Stimulated activated effector memory CD8-positive, alpha-beta T cell treated with anti-CD3 and anti-CD28 coated beads, Interleukin-12 subunit alpha, Interleukin-12 subunit beta, amount 100 ng/mL, for 72 hours (primary cell): Measurements from ENCODE around the gene INHBC.

Source experiments
- ATAC-seq: fragments of 150-1000 bp; cut with Tn5 transposase; 2 replicates; pipeline ENCODE4 v1.10.0; 2021
- DNase-seq, 2 donors: peaks; one replicate each; pipeline ENCODE4 v3.0.0; 2021 to 2022; ENCODE audit warnings: low spot score in 2 of 2
- H3K27ac Mint-ChIP-seq: one replicate; pipeline ENCODE4 v1.8.0; 2022; ENCODE audit warnings: mild to moderate bottlenecking, mixed read lengths
- H3K36me3 Mint-ChIP-seq: one replicate; pipeline ENCODE4 v1.8.0; 2022; ENCODE audit warnings: mild to moderate bottlenecking, mixed read lengths
- H3K4me1 Mint-ChIP-seq: one replicate; pipeline ENCODE4 v1.8.0; 2022; ENCODE audit warnings: mixed read lengths
- H3K4me3 Mint-ChIP-seq: one replicate; pipeline ENCODE4 v1.8.0; 2022; ENCODE audit warnings: mild to moderate bottlenecking, mixed read lengths
- H3K9me3 Mint-ChIP-seq: one replicate; pipeline ENCODE4 v1.8.0; 2022; ENCODE audit warnings: mixed read lengths

Gene INHBC

DNA sequence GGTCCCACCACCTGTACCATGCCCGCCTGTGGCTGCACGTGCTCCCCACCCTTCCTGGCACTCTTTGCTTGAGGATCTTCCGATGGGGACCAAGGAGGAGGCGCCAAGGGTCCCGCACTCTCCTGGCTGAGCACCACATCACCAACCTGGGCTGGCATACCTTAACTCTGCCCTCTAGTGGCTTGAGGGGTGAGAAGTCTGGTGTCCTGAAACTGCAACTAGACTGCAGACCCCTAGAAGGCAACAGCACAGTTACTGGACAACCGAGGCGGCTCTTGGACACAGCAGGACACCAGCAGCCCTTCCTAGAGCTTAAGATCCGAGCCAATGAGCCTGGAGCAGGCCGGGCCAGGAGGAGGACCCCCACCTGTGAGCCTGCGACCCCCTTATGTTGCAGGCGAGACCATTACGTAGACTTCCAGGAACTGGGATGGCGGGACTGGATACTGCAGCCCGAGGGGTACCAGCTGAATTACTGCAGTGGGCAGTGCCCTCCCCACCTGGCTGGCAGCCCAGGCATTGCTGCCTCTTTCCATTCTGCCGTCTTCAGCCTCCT, 21.6 kb downstream of the INHBC start:
- H3K27ac Mint-ChIP-seq = peak overlapping the region; percentile 79

DNA sequence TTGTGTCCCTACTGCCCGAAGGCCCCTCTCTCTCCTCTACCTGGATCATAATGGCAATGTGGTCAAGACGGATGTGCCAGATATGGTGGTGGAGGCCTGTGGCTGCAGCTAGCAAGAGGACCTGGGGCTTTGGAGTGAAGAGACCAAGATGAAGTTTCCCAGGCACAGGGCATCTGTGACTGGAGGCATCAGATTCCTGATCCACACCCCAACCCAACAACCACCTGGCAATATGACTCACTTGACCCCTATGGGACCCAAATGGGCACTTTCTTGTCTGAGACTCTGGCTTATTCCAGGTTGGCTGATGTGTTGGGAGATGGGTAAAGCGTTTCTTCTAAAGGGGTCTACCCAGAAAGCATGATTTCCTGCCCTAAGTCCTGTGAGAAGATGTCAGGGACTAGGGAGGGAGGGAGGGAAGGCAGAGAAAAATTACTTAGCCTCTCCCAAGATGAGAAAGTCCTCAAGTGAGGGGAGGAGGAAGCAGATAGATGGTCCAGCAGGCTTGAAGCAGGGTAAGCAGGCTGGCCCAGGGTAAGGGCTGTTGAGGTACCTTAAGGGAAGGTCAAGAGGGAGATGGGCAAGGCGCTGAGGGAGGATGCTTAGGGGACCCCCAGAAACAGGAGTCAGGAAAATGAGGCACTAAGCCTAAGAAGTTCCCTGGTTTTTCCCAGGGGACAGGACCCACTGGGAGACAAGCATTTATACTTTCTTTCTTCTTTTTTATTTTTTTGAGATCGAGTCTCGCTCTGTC, 22.3 kb downstream of the INHBC start:
- H3K4me1 Mint-ChIP-seq = peaks cover 58% of the 10 kb centered on the region
- no peak overlapping the region for H3K4me3 Mint-ChIP-seq
- DNase-seq (no peak), ATAC-seq (no peak)
- H3K9me3 Mint-ChIP-seq = no peaks in the 10 kb centered on the region
- no peak overlapping the region for H3K27ac Mint-ChIP-seq
- no peaks in the 10 kb centered on the region for H3K36me3 Mint-ChIP-seq

More for the DNA sequence above, 21.6 kb downstream of the INHBC start:
- Mint-ChIP-seq H3K36me3 (no peaks in the 10 kb centered on the region), H3K4me3 (peak overlapping the region; percentile 60), H3K4me1 (peaks cover 53% of the 10 kb centered on the region), H3K9me3 (no peaks in the 10 kb centered on the region)
- DNase-seq (peak in 1 of 2 donors; percentile 70), ATAC-seq (peak; percentile 47)

DNA sequence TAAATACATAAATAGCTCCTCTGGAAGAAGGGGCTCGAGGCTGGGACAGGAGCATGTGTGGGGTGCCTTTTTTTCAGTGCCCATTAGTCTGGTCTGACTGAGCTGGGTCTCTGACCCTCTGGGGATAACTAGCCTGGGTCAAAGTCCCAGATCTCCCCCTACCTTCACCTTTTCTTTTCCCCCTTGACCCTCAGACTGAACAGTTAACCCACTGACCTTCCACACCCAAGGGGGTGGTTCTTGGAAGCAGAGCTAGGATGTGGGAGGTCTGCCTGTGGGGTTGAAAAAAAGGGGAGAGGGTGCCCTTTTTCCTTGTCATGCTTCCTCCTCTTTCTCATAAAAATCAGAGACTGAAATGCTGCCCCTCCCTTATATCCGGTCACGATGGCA, 24.1 kb downstream of the INHBC start:
- ATAC-seq = no peak
- H3K27ac Mint-ChIP-seq = peak overlapping the region; percentile 91

DNA sequence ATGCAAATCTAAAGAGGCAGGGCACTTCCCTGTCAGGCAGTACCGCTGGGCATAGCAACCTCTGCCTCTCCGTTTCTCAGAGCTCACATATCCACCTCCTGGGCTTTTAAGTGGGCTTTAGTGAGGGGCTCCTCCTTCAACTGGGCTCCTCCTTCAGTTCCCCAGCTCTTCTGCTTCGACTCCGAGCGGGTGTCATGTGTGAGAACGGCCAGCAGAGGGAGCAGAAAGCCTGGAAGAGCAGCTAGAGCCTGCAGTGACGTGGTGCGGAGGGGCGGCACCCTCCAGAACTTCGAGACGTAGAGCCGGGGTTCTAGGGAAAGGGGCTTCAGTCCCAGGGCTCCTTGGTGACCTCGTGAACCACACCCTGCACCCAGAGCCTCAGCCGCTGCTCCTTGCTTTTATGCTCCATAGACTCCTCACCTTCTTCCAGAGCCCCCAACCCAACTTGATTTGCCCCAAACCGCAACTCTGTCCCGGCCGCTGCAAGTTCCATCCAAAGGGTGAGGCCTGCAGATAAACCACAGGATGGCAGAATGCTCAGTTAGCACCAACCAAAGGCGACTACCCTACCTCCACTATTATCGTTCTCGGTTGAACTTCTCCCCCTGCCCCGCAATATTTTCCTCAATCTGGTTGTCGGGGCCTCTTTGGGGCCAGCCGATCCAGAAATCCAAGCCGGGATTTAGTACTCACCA, 24.6 kb downstream of the INHBC start:
- peak overlapping the region; percentile 80 for H3K4me3 Mint-ChIP-seq
- DNase-seq (peak; percentile 93 to 97), ATAC-seq (peak; percentile 82)
- H3K9me3 Mint-ChIP-seq = no peaks in the 10 kb centered on the region
- peaks cover 11% of the 10 kb centered on the region for H3K36me3 Mint-ChIP-seq
- H3K27ac Mint-ChIP-seq = peak overlapping the region; percentile 91
- H3K4me1 Mint-ChIP-seq = peaks cover 64% of the 10 kb centered on the region

More for the DNA sequence above, 24.1 kb downstream of the INHBC start:
- Mint-ChIP-seq H3K4me3 (peak overlapping the region; percentile 80), H3K9me3 (no peaks in the 10 kb centered on the region), H3K36me3 (peaks cover 11% of the 10 kb centered on the region), H3K4me1 (peaks cover 59% of the 10 kb centered on the region)
- DNase-seq = no peak

DNA sequence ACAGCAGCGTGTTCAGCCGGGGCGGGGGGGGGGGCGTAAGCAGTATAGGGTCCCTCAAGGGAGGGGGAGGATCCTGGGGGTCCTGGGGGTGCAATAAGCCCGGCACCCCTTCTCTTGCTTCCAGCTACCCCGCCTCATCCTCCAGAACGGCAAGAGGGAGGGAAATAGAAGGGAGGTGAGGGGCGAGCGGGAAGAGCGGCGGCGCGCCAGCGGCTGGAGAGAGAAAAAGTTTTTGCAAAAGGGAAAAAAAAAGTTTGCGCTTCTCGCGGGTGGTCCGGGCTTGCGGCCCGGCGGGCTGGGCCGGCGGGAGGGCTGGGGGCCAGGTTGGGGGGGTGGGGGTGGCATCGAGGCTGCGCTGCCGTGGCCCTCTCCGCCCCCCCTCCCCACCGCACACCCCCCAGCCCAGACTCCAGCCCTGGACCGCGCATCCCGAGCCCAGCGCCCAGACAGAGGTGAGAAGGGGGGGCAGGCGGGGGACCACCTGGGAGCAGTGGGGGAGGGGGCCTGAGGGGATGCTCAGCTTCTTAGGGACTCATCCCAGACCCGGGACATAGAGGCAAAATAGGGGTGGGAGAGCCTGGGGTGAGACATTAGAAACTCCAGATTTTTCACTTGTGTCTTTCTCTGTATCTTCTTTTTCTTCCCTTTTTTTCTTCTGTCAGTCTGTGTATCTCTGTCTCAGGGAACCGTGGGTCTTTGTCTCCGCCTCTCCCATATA, 25.3 kb downstream of the INHBC start, which contains the start of gene GLI1:
TSS of gene GLI1 (plus strand) at position 36 of the 718 bp plus-strand sequence. CDS start 3,907 bp downstream, outside the sequence.
- DNase-seq (no peak), ATAC-seq (no peak)
- Mint-ChIP-seq H3K36me3 (peaks cover 17% of the 10 kb centered on the region), H3K4me1 (peaks cover 70% of the 10 kb centered on the region), H3K27ac (peak within 1 kb of the TSS; percentile 91), H3K9me3 (no peaks in the 10 kb centered on the region), H3K4me3 (peak within 1 kb of the TSS; percentile 80)

DNA sequence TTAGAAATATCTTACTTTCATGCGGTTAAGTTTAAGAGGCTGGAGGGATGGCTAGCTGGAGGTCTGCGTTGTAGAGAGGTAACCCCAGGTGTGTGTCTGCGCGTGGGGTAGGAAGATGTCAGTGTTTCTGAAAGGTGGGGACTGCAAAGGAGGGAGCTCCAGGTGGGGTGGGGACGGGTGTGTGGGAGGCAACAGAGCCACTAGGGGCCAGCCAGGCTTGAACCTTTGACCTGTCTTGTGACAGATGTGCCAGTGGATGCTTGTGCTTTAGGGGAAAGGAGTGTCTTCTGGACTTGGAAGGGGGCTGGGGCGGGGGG, 25.8 kb downstream of the INHBC start:
- H3K4me1 Mint-ChIP-seq = peaks cover 71% of the 10 kb centered on the region
- no peaks in the 10 kb centered on the region for H3K9me3 Mint-ChIP-seq
- peak overlapping the region; percentile 80 for H3K4me3 Mint-ChIP-seq
- H3K27ac Mint-ChIP-seq = no peak overlapping the region
- DNase-seq = no peak
- H3K36me3 Mint-ChIP-seq = peaks cover 20% of the 10 kb centered on the region
- no peak for ATAC-seq

DNA sequence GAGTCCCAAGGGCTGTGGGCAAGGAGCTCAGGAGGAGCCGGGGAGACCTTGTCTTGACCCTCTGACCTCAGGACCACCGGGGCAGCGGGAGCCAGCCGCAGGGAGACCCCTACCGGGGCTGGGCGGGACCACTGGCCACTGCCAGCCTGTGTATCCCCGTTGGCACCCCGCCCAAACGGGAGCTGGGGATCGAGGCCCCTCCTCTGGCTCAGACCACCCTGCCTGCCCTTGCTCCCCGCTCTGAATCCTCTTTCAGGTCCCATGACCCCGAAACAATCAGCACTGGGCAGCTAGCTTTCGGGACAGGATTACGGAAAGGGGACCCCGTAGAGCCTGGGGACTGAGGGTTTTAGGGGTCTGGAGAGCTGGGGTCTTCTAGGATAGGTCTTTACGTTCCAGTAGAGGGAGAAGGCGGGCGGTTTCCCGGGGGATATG, 26.3 kb downstream of the INHBC start:
- ATAC-seq (no peak), DNase-seq (no peak)
- no peaks in the 10 kb centered on the region for H3K9me3 Mint-ChIP-seq
- H3K36me3 Mint-ChIP-seq = peaks cover 22% of the 10 kb centered on the region
- peak overlapping the region; percentile 80 for H3K4me3 Mint-ChIP-seq
- H3K27ac Mint-ChIP-seq = peak overlapping the region; percentile 73
- H3K4me1 Mint-ChIP-seq = peaks cover 67% of the 10 kb centered on the region

DNA sequence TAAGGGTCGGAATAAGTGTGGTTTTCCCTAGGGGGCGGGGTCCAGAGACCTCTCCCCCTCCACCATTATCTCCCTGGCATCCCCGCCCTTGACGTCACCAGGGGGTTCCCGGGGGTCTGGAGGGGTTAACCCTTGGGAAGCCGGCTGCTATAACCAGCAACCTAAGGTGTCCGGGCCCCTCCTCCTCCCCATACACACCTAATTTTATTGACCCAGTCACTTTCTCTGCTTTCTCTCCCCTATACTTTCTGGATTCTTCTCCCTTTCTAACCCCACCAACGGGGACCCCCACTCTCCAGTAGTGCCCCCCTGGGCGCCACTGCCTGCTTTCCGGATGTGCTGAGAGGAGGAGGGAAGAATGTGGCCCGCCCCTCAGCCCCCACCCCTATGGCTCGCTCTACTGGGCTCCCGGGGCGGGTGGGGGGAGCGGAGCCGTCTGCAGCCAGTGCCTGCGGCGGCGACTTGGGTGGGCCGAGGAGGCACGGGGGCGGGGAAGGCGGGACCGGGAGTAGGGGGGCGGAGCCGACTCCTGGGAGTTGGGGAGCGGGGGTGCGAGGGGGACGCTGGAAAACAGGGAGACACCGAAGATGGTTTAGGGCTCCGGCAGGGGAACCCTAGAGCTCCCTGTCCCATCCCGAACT, 26.8 kb downstream of the INHBC start:
- Mint-ChIP-seq H3K36me3 (peaks cover 25% of the 10 kb centered on the region), H3K27ac (peak overlapping the region; percentile 73), H3K4me3 (peak overlapping the region; percentile 80), H3K4me1 (peaks cover 61% of the 10 kb centered on the region), H3K9me3 (no peaks in the 10 kb centered on the region)
- no peak for ATAC-seq
- peak in 1 of 2 donors; percentile 65 for DNase-seq

DNA sequence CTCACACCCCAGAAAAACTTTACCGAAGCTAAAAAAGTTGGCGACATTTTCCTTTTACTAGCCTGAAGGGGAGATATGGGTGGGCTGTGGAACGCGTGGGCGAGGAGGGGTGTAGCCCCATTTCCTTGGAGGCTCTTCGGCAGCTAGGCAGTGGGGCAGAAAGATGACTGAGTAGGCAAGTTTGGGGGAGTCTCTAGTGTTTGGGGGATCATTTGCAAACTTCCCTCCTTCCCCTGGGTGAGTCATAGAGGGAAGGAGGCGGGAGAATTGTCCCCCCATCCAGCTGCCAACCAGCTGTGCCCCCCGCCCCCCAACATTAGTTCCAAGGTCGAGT, 27.3 kb downstream of the INHBC start:
- H3K4me3 Mint-ChIP-seq = peak overlapping the region; percentile 80
- ATAC-seq (no peak), DNase-seq (peak in 1 of 2 donors; percentile 61)
- H3K36me3 Mint-ChIP-seq = peaks cover 25% of the 10 kb centered on the region
- H3K9me3 Mint-ChIP-seq = no peaks in the 10 kb centered on the region
- H3K4me1 Mint-ChIP-seq = peaks cover 59% of the 10 kb centered on the region
- H3K27ac Mint-ChIP-seq = peak overlapping the region; percentile 73

DNA sequence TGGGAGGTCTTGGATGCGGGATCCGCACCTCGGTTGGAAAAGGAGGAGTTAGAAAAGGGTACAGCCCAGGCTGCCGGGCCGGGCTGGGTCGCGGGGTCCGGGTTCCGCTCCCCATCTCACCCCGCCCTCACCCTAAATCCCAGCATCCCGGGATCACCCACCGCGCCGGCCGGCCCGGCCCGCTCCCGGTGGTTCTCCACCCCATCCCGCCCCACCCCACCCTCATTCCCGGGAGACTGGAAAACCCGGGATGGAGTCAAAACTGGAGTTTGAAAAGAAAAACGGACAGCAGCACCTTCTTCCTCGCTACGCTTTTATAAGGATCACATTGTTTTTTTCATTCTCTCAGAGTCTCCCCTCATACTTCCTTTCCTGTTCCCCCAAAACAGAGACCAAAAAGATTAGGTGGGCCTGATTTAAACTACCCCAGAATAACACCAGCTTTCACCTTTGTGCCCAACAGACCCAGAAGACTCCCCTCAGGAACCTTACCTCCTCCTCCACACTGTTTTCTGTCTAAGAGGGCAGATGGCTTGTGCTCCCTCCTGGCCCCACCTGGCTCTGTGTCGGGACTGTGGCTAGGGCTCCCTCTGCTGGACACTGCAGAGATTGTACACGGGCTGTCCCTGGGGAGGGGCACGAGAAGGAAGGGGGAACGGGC, 27.8 kb downstream of the INHBC start:
- DNase-seq (peak; percentile 88 to 96), ATAC-seq (peak; percentile 87)
- Mint-ChIP-seq H3K27ac (peak overlapping the region; percentile 73), H3K9me3 (no peaks in the 10 kb centered on the region), H3K4me3 (peak overlapping the region; percentile 80), H3K36me3 (peaks cover 30% of the 10 kb centered on the region), H3K4me1 (peaks cover 59% of the 10 kb centered on the region)

DNA sequence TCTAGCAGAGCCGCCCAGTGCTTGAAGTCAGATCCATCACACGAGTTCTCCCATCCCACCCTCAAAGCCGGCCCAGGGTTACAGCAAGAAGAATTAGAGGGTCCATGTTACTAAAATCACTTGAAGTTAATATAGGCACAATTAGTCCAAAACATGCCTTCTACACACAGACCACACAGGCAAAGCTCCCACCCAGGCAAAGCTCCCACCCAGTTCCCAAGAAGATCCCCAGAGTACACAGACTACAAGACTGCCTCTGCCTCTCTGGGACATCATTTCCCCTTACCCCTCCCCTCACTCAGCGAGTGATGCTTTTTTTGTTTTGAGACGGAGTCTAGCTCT, 28.3 kb downstream of the INHBC start:
- no peaks in the 10 kb centered on the region for H3K9me3 Mint-ChIP-seq

DNA sequence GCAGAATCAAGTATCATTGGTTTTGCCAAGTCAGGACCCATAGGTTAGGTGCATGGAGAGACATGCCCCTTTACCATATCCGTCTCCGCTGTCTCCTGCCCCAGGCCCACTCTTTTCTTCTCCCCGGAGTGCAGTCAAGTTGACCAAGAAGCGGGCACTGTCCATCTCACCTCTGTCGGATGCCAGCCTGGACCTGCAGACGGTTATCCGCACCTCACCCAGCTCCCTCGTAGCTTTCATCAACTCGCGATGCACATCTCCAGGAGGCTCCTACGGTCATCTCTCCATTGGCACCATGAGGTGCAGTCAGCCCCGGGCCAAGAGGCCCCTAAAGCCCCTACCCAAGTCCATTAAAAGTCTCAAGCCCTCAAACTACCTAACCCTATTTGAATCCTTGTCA, 30.0 kb downstream of the INHBC start:
- Mint-ChIP-seq H3K4me3 (peak overlapping the region; percentile 80), H3K9me3 (no peaks in the 10 kb centered on the region), H3K4me1 (peaks cover 59% of the 10 kb centered on the region), H3K36me3 (peaks cover 52% of the 10 kb centered on the region), H3K27ac (peak overlapping the region; percentile 59)
- DNase-seq = no peak
- no peak for ATAC-seq

More for the DNA sequence above, 28.3 kb downstream of the INHBC start:
- Mint-ChIP-seq H3K4me3 (peak overlapping the region; percentile 80), H3K4me1 (peaks cover 63% of the 10 kb centered on the region), H3K36me3 (peaks cover 35% of the 10 kb centered on the region), H3K27ac (peak overlapping the region; percentile 73)
- DNase-seq (no peak), ATAC-seq (no peak)

DNA sequence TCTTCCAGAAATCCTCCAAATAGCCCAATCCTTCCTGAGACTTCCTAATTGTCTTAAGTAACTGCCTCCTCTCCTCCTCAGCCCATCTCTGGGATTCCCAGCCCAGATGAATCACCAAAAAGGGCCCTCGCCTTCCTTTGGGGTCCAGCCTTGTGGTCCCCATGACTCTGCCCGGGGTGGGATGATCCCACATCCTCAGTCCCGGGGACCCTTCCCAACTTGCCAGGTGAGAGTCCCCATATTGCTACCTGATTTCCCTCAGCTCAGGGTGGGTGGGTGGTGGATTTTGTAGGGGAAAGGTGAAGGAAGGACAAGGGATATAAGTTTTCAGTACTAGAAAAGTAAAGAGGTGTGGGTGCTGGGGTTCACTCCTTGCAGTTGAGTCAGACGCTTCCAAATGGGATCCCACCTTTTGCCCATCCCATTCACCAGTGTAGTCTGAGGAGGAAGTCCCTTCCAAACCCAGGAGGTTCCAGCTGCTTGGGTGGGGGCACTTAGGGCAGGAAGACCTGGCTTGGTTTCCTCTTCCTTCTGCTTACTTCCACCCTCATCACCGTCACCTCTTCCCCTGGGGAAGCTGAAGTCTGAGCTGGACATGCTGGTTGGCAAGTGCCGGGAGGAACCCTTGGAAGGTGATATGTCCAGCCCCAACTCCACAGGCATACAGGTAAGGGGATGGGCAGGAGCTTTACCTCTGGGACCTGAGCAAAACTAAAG, 30.6 kb downstream of the INHBC start:
- ATAC-seq (no peak), DNase-seq (no peak)
- H3K9me3 Mint-ChIP-seq = no peaks in the 10 kb centered on the region
- H3K4me3 Mint-ChIP-seq = peak overlapping the region; percentile 80
- peaks cover 55% of the 10 kb centered on the region for H3K4me1 Mint-ChIP-seq
- peaks cover 58% of the 10 kb centered on the region for H3K36me3 Mint-ChIP-seq
- H3K27ac Mint-ChIP-seq = peak overlapping the region; percentile 59
